GM18868 (cell line): ENCODE data around the gene GSK3B.

ENCODE experiments used
- ATAC-seq: cut with Tn5 transposase; IDR thresholded peaks from one replicate; pipeline ENCODE4 v1.9.1; 2021; ENCODE audit warnings: mild to moderate bottlenecking, moderate library complexity; ENCODE audit not compliant: unreplicated experiment

Gene GSK3B

GRCh38 chr3:120098710-120099109 is 4.5 kb upstream of the GSK3B start:
- ATAC-seq: no peak

GRCh38 chr3:120095979-120096426 is 1.8 kb upstream of the GSK3B start:
- no peak for ATAC-seq

GRCh38 chr3:120095226-120095978 is 1.2 kb upstream of the GSK3B start:
- ATAC-seq: peak; percentile 46

- ATAC-seq: peak; percentile 68
Measured at GRCh38 chr3:120094776-120095225, 554 bp upstream of the GSK3B start.

DNA sequence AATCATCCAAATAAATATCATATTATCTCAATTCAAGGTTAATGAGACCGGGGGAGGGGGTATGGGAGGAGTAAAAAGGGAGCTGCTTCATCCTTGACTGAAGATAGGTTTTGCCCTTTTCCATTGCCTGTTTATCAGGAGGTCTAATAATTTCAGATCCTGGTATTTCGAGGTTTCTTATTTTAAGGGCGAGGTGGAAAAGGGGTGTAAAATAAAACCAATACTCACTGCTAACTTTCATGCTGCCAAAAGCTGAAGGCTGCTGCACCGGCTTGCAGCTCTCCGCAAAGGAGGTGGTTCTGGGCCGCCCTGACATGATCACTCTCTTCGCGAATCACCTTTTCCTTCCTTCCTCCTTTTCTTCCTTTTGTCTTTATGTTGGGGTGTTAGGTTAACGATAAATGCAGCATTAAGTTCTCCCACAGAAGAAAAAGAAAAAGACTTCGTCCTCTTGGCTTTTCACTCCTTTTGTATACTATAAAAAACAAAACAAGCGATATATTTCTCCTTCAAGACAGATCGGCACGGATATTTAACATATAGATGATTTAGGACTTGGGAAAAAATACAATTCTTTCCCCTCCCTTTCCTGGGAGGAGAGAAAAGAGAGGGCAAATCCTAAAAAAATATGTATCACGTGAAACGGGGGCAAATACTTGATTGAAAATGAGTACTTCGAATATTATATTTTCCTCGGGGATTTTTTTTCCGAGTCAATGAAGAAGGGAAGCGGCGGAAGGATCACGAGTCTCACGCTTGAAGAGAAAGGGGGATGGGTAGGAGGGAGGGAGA is 932 bp downstream of the GSK3B start:
- ATAC-seq: no peak

GRCh38 chr3:120092474-120092873 is 1.8 kb downstream of the GSK3B start:
- no peak for ATAC-seq

DNA sequence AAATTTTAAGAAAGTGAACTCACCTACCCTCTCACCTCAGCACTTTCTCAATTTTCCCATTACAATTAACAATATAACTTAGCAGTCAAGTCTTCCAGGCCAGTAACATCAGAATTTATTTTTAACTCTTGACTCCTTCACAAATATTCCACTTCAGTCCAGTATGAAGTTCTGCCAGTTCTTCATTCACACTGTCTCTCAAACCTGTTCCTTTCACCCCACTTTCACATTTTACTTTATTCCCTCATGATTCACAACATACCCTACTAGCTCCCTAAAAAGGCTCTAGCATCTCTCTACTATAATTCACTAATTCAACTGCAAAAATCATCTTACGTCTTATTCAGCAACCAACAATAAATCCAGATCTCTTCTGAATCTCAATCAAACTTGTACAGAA is 3.8 kb downstream of the GSK3B start:
- no peak for ATAC-seq

DNA sequence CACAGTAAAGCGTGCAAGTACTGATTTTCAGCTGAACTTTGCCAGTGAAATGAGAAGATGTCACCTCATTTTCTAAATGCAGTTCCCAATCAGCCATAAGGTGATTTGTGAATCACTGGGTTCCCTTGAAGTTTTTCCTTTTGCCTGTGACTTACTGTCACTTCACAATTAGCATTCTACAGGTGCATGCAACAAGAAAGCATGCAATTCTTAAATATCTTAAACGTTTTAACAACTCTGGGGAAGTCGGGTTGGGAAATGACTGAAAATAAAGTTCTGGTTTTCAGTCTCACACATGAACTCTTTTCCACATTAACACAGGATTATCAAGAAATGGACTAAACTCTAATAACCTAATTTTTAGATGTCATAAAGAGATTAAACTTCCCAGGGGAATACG is 5.2 kb downstream of the GSK3B start:
- no peak for ATAC-seq

DNA sequence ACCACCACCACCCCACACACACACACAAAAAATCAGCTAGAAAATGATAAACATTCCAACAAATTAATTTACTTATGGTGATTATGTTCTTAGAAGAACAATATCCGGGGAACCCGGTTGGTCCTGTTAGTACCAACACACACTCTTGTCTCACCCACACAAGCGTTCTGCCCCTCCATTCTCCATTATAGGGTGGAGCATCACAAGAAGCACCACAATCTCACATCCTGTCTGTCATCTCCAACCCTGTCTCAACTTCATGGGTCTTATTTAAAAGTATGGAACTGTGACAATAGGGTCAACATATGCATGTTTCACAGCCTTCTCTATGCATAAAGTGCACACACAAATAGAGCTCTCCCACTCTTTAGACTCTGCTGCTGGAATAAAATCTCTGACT is 5.6 kb downstream of the GSK3B start:
- ATAC-seq: no peak

GRCh38 chr3:120081719-120082118 is 12.5 kb downstream of the GSK3B start:
- ATAC-seq: peak; percentile 71

DNA sequence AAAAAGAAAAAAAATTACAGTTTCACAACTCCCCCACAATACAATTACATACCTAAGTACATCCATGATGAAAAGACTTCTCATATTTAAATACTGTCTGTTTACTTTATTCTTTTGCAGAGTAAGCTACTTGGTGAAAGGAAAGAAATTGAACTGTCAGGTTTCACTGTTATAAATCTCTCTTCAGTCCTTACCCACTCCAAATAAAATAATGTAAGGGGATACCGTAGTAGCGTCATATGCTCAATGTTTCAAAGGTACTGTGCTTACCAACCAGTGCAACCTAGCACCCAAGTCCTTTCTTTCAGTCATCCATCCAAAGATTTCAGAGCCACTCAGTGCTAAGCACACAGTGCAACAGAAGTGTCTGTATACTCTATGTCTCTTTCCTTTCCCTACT is 13.4 kb downstream of the GSK3B start:
- ATAC-seq: no peak

- no peak for ATAC-seq
Measured at GRCh38 chr3:120077731-120078130, 16.5 kb downstream of the GSK3B start.

- peak; percentile 60 for ATAC-seq
Measured at GRCh38 chr3:120072867-120073525, 21.3 kb downstream of the GSK3B start.

- no peak for ATAC-seq
Measured at GRCh38 chr3:120071259-120071658, 23.0 kb downstream of the GSK3B start.

GRCh38 chr3:120070263-120070981 is 23.8 kb downstream of the GSK3B start:
- ATAC-seq: no peak

DNA sequence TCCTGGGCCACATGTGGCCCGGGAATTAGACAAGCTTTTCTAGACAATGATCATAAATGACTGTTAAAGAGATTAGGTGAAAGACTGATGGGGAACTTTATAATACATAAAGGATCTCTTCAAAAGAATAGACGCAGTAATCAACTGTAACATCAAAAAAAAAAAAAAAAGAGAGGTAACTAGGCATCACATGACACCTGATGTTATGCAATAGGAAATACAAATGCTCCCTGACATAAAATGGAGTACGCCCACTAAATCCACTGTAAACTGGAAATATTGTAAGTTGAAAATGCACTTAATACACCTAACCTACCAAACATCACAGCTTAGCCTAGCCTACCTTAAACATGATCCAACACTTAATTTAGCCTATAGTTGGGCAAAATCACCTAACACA is 27.2 kb downstream of the GSK3B start:
- ATAC-seq: no peak

GRCh38 chr3:120066634-120067033 is 27.6 kb downstream of the GSK3B start:
- ATAC-seq: no peak

DNA sequence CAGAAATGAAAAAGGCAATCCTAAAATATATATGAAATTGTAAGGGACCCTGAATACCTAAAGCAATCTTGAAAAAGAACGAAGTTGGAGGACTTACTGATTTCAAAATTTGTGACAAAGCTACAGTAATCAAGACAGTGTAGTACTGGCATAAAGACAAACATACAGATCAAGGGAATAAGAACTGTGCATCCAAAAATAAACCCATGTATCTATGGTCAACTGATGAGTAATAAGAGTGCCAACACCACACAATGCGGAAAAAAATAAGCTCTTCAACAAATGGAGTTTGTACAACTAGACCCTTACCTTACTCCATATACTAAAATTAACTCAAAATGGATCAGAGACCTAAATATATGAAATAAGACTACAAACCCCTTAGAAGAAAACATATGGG is 29.6 kb downstream of the GSK3B start:
- ATAC-seq: no peak

GRCh38 chr3:120062474-120062873 is 31.8 kb downstream of the GSK3B start:
- no peak for ATAC-seq

GRCh38 chr3:120059081-120059864 is 35.0 kb downstream of the GSK3B start:
- peak; percentile 45 for ATAC-seq
